ENCODE measurements around the gene MAST4. TPM values are rescaled to one million over a fixed set of nuclear protein-coding genes. Genes with fewer than 3 reads are reported as not detected.

Gene MAST4
- total RNA-seq, 1 experiment from 2014 or later, result 3.3 TPM

- Histone ChIP-seq H3K36me3 (no peaks in the 10 kb centered on the region), H3K4me3 (no peak overlapping the region), H3K4me1 (no peaks in the 10 kb centered on the region), H3K27me3 (no peaks in the 10 kb centered on the region), H3K9me3 (replicated peaks) (no peaks in the 10 kb centered on the region), H3K27ac (no peak overlapping the region)
- no peak for DNase-seq
Observed at GRCh38 chr5:67195406-67196275, 599.4 kb downstream of the MAST4 start.

- no peaks in the 10 kb centered on the region for H3K9me3 ChIP-seq (replicated peaks)
- no peak for DNase-seq
- no peak within 1 kb of the TSS for H3K4me3 ChIP-seq
- H3K27ac ChIP-seq, result no peak within 1 kb of the TSS
- no peaks in the 10 kb centered on the region for H3K36me3 ChIP-seq
- no peaks in the 10 kb centered on the region for H3K27me3 ChIP-seq
- H3K4me1 ChIP-seq, result no peaks in the 10 kb centered on the region
Observed at GRCh38 chr5:67196537-67197059, 600.4 kb downstream of the MAST4 start, which contains the start of gene CD180. Gene CD180 (minus strand): TSS chr5:67196799. CDS start chr5:67196641, 158 bp downstream.

- Histone ChIP-seq H3K27ac (no peak overlapping the region), H3K9me3 (replicated peaks) (no peaks in the 10 kb centered on the region), H3K27me3 (no peaks in the 10 kb centered on the region; the same call in 1 of the 2 replicates), H3K4me3 (no peak overlapping the region), H3K36me3 (no peaks in the 10 kb centered on the region), H3K4me1 (no peaks in the 10 kb centered on the region)
- DNase-seq, result no peak
Observed at GRCh38 chr5:67197536-67197935, 601.3 kb downstream of the MAST4 start.

GRCh38 chr5:67198917-67199316 lies 602.7 kb downstream of the MAST4 start:
- no peaks in the 10 kb centered on the region for H3K9me3 ChIP-seq (replicated peaks)
- H3K36me3 ChIP-seq, result no peaks in the 10 kb centered on the region
- H3K4me1 ChIP-seq, result no peaks in the 10 kb centered on the region
- DNase-seq, result no peak
- no peaks in the 10 kb centered on the region; the same call in 1 of the 2 replicates for H3K27me3 ChIP-seq
- no peak overlapping the region for H3K4me3 ChIP-seq
- H3K27ac ChIP-seq, result no peak overlapping the region

GRCh38 chr5:67199859-67200258 lies 603.7 kb downstream of the MAST4 start:
- Histone ChIP-seq H3K27ac (no peak overlapping the region), H3K9me3 (replicated peaks) (no peaks in the 10 kb centered on the region), H3K4me3 (no peak overlapping the region), H3K27me3 (no peaks in the 10 kb centered on the region; the same call in 1 of the 2 replicates), H3K4me1 (no peaks in the 10 kb centered on the region), H3K36me3 (no peaks in the 10 kb centered on the region)
- no peak for DNase-seq

- DNase-seq, result no peak
- Histone ChIP-seq H3K9me3 (replicated peaks) (no peaks in the 10 kb centered on the region), H3K4me1 (no peaks in the 10 kb centered on the region), H3K36me3 (no peaks in the 10 kb centered on the region), H3K4me3 (no peak overlapping the region), H3K27me3 (peaks cover 3% of the 10 kb centered on the region), H3K27ac (no peak overlapping the region)
Observed at GRCh38 chr5:67200809-67201562, 604.8 kb downstream of the MAST4 start.

- no peak overlapping the region for H3K27ac ChIP-seq
- DNase-seq, result no peak
- no peaks in the 10 kb centered on the region for H3K9me3 ChIP-seq (replicated peaks)
Observed at GRCh38 chr5:67201897-67202549, 605.8 kb downstream of the MAST4 start.

GRCh38 chr5:67202828-67203227 lies 606.6 kb downstream of the MAST4 start:
- Histone ChIP-seq H3K27ac (no peak overlapping the region), H3K27me3 (peaks cover 3% of the 10 kb centered on the region), H3K9me3 (replicated peaks) (no peaks in the 10 kb centered on the region), H3K4me1 (no peaks in the 10 kb centered on the region), H3K4me3 (no peak overlapping the region), H3K36me3 (no peaks in the 10 kb centered on the region)
- DNase-seq, result no peak

More at GRCh38 chr5:67201897-67202549, 605.8 kb downstream of the MAST4 start:
- Histone ChIP-seq H3K27me3 (peaks cover 3% of the 10 kb centered on the region), H3K4me3 (no peak overlapping the region), H3K4me1 (no peaks in the 10 kb centered on the region), H3K36me3 (no peaks in the 10 kb centered on the region)

- Histone ChIP-seq H3K9me3 (replicated peaks) (no peaks in the 10 kb centered on the region), H3K27ac (no peak overlapping the region), H3K27me3 (peaks cover 4% of the 10 kb centered on the region), H3K4me1 (no peaks in the 10 kb centered on the region), H3K36me3 (no peaks in the 10 kb centered on the region), H3K4me3 (no peak overlapping the region)
- DNase-seq, result no peak
Observed at GRCh38 chr5:67203701-67204074, 607.5 kb downstream of the MAST4 start.

- Histone ChIP-seq H3K4me1 (no peaks in the 10 kb centered on the region), H3K4me3 (no peak overlapping the region), H3K27ac (no peak overlapping the region), H3K9me3 (replicated peaks) (no peaks in the 10 kb centered on the region), H3K27me3 (peaks cover 7% of the 10 kb centered on the region), H3K36me3 (no peaks in the 10 kb centered on the region)
- no peak for DNase-seq
Observed at GRCh38 chr5:67204821-67205220, 608.6 kb downstream of the MAST4 start.

GRCh38 chr5:67205981-67206380 lies 609.8 kb downstream of the MAST4 start:
- Histone ChIP-seq H3K36me3 (no peaks in the 10 kb centered on the region), H3K4me1 (no peaks in the 10 kb centered on the region), H3K27me3 (peaks cover 7% of the 10 kb centered on the region), H3K9me3 (replicated peaks) (no peaks in the 10 kb centered on the region), H3K27ac (no peak overlapping the region), H3K4me3 (no peak overlapping the region)
- no peak for DNase-seq

GRCh38 chr5:67206461-67206860 lies 610.3 kb downstream of the MAST4 start:
- Histone ChIP-seq H3K27ac (no peak overlapping the region), H3K27me3 (peaks cover 7% of the 10 kb centered on the region), H3K9me3 (replicated peaks) (no peaks in the 10 kb centered on the region), H3K36me3 (no peaks in the 10 kb centered on the region), H3K4me1 (no peaks in the 10 kb centered on the region), H3K4me3 (no peak overlapping the region)
- no peak for DNase-seq

GRCh38 chr5:67206929-67207328 lies 610.7 kb downstream of the MAST4 start:
- Histone ChIP-seq H3K27me3 (peaks cover 7% of the 10 kb centered on the region), H3K4me3 (no peak overlapping the region), H3K27ac (no peak overlapping the region), H3K9me3 (replicated peaks) (no peaks in the 10 kb centered on the region), H3K36me3 (no peaks in the 10 kb centered on the region), H3K4me1 (no peaks in the 10 kb centered on the region)
- DNase-seq, result peak; percentile 22 to 42

GRCh38 chr5:67208403-67208802 lies 612.2 kb downstream of the MAST4 start:
- Histone ChIP-seq H3K9me3 (replicated peaks) (no peaks in the 10 kb centered on the region), H3K27ac (no peak overlapping the region), H3K4me3 (no peak overlapping the region), H3K36me3 (no peaks in the 10 kb centered on the region), H3K4me1 (no peaks in the 10 kb centered on the region), H3K27me3 (peaks cover 7% of the 10 kb centered on the region)
- DNase-seq, result no peak

All from SJCRH30 (cell line).